SK-N-SH (cell line): ENCODE measurements around the gene APP. TPM values are rescaled to one million over a fixed set of nuclear protein-coding genes. Genes with fewer than 3 reads are reported as not detected.

ENCODE experiments used
- CTCF ChIA-PET: fragments of 300-600, 350-600 bp; formaldehyde crosslinking; extraction: SDS; loops from one replicate; lab custom pipeline; 2021; lab: Yijun Ruan, JAX
- POLR2A ChIA-PET: fragments of 350-600 bp; sonication (Branson Sonifier 250); formaldehyde crosslinking; extraction: SDS; loops from one replicate; lab custom pipeline; 2020; ENCODE audit warnings: antibody characterized with exemption, inconsistent platforms; lab: Yijun Ruan, JAX
- DNase-seq: peaks from one replicate; pipeline ENCODE4 v3.0.0; 2012
- H2AFZ ChIP-seq: fragments of 200-600 bp; sonication (generic); 2 replicates; pipeline ENCODE4 v1.8.1; 2016; ENCODE audit warnings: antibody characterized with exemption, mild to moderate bottlenecking, low read depth
- H3F3A ChIP-seq: fragments of 200-600 bp; sonication (generic); replicated peaks from 2 replicates; pipeline ENCODE3; 2016; ENCODE audit warnings: antibody characterized with exemption, mild to moderate bottlenecking; ENCODE audit not compliant: insufficient read depth
- H3K27ac ChIP-seq, 2 experiments: fragments of 200-500 bp in 1 of 2; fragments of 200-600 bp in 1 of 2; sonication (Bioruptor generic) in 1 of 2; sonication (generic), shearing (Covaris generic) in 1 of 2; 2 replicates each; pipeline versions ENCODE4 v1.5.1 to v1.6.1; 2014 to 2016; ENCODE audit warnings: low read depth in 2 of 2, inconsistent platforms in 1 of 2, low read length in 1 of 2, mild to moderate bottlenecking in 1 of 2, mixed read lengths in 1 of 2
- H3K27me3 ChIP-seq: fragments of 200-600 bp; sonication (generic), shearing (Covaris generic); 2 replicates; pipeline ENCODE4 v1.6.1; 2016; ENCODE audit warnings: mixed run types; ENCODE audit not compliant: insufficient read depth
- H3K36me3 ChIP-seq, 2 experiments: fragments of 200-500 bp in 1 of 2; fragments of 200-600 bp in 1 of 2; sonication (Bioruptor generic) in 1 of 2; sonication (generic) in 1 of 2; replicated peaks in 1 of 2; 2 replicates each; pipeline versions ENCODE3 to v1.5.1; 2014 to 2016; ENCODE audit warnings: low read length in 1 of 2, mild to moderate bottlenecking in 1 of 2; ENCODE audit not compliant: insufficient read depth in 2 of 2, control insufficient read depth in 1 of 2
- H3K4me1 ChIP-seq, 2 experiments: fragments of 200-500 bp in 1 of 2; fragments of 200-600 bp in 1 of 2; sonication (Bioruptor generic) in 1 of 2; sonication (generic), shearing (Covaris generic) in 1 of 2; 2 replicates each; pipeline versions ENCODE4 v1.5.1 to v1.6.1; 2014 to 2016; ENCODE audit warnings: low read depth in 1 of 2, low read length in 1 of 2, mixed run types in 1 of 2; ENCODE audit not compliant: insufficient read depth in 2 of 2, control insufficient read depth in 1 of 2
- H3K4me2 ChIP-seq: fragments of 200-600 bp; sonication (generic), shearing (Covaris generic); 2 replicates; pipeline ENCODE4 v1.6.1; 2017; ENCODE audit warnings: mixed run types
- H3K4me3 ChIP-seq, 2 experiments: fragments of 200-500 bp in 1 of 2; fragments of 200-600 bp in 1 of 2; sonication (Bioruptor generic) in 1 of 2; sonication (generic), shearing (Covaris generic) in 1 of 2; 2 replicates each; pipeline versions ENCODE4 v1.5.1 to v1.8.1; 2014 to 2016; ENCODE audit warnings: low read depth in 2 of 2, inconsistent platforms in 1 of 2, low read length in 1 of 2, mild to moderate bottlenecking in 1 of 2, mixed read lengths in 1 of 2, moderate library complexity in 1 of 2
- H3K79me2 ChIP-seq: fragments of 200-600 bp; sonication (generic); 2 replicates; pipeline ENCODE4 v1.8.1; 2017; ENCODE audit warnings: mild to moderate bottlenecking; ENCODE audit not compliant: insufficient read depth
- H3K9ac ChIP-seq: fragments of 200-600 bp; sonication (generic); 2 replicates; pipeline ENCODE4 v1.6.1; 2017; ENCODE audit warnings: mixed run types
- H3K9me2 ChIP-seq: fragments of 200-600 bp; sonication (generic); 2 replicates; pipeline ENCODE4 v1.6.1; 2017; ENCODE audit warnings: mixed run types
- H3K9me3 ChIP-seq: fragments of 200-600 bp; sonication (generic); 2 replicates; pipeline ENCODE4 v1.6.1; 2017; ENCODE audit warnings: mixed run types, mild to moderate bottlenecking, moderate library complexity
- H4K20me1 ChIP-seq: fragments of 200-600 bp; sonication (generic); 2 replicates; pipeline ENCODE4 v1.6.1; 2017; ENCODE audit warnings: mild to moderate bottlenecking, mixed run types; ENCODE audit not compliant: insufficient read depth
- CHD2 ChIP-seq: fragments of 150-350 bp; IDR thresholded peaks from 2 replicates; pipeline ENCODE4 v1.6.1; 2018; ENCODE audit warnings: low read length; ENCODE audit not compliant: partially characterized antibody
- EP300 ChIP-seq, 2 experiments: IDR thresholded peaks; 2 replicates each; pipeline versions ENCODE4 v1.4.0 to v1.6.1; 2012; ENCODE audit warnings: borderline replicate concordance in 1 of 2, low read depth in 1 of 2, low read length in 1 of 2
- FOXJ3 ChIP-seq: sonication (generic); formaldehyde crosslinking; IDR thresholded peaks from 2 replicates; pipeline ENCODE4 v1.5.1; 2020; ENCODE audit warnings: mild to moderate bottlenecking, missing genetic modification reagents
- FOXM1 ChIP-seq: IDR thresholded peaks from 2 replicates; pipeline ENCODE4 v1.4.0; 2012; ENCODE audit warnings: low read depth, mild to moderate bottlenecking
- GABPA ChIP-seq: IDR thresholded peaks from 2 replicates; pipeline ENCODE4 v1.4.0; 2012; ENCODE audit warnings: low read depth, mild to moderate bottlenecking
- NFIC ChIP-seq: IDR thresholded peaks from 2 replicates; pipeline ENCODE4 v1.4.0; 2012; ENCODE audit warnings: borderline replicate concordance
- RCOR1 ChIP-seq: fragments of 150-350 bp; IDR thresholded peaks from 2 replicates; pipeline ENCODE4 v1.6.1; 2017; ENCODE audit warnings: antibody characterized with exemption, low read length
- REST ChIP-seq: IDR thresholded peaks from 2 replicates; pipeline ENCODE4 v1.6.1; 2012; ENCODE audit warnings: mild to moderate bottlenecking, low read depth, low read length, moderate library complexity
- RFX5 ChIP-seq: IDR thresholded peaks from 2 replicates; pipeline ENCODE4 v1.6.1; 2012; ENCODE audit warnings: mild to moderate bottlenecking, improper control_type of control experiment, low read length
- USF1 ChIP-seq: IDR thresholded peaks from 2 replicates; pipeline ENCODE4 v1.4.0; 2012; ENCODE audit warnings: low read depth, borderline replicate concordance
- WGBS: methylation state at CpG from one replicate; pipeline ENCODE4 v1.1.6; 2017; ENCODE audit warnings: low lambda C conversion rate; 5-methylcytosine and 5-hydroxymethylcytosine counted together
- polyA plus RNA-seq, 3 experiments: library from polyadenylated mRNA; depleted of rRNA; stranded (reverse); fragments of >200 nt; gene quantifications; 2 replicates each; pipeline ENCODE4 v1.2.3, GENCODE V29; 2012
- TF ChIP-seq, protein P1 (sequence below): fragments of 200-600 bp; sonication (generic); IDR thresholded peaks from 2 replicates; pipeline ENCODE4 v1.6.1; 2017; ENCODE audit warnings: antibody characterized with exemption, mild to moderate bottlenecking, moderate library complexity
- TF ChIP-seq, protein P2 (sequence below): IDR thresholded peaks from 2 replicates; pipeline ENCODE4 v1.4.0; 2012; ENCODE audit warnings: low read depth
- TF ChIP-seq, protein P3 (sequence below): IDR thresholded peaks from 2 replicates; pipeline ENCODE4 v1.4.0; 2012; ENCODE audit warnings: low read depth, borderline replicate concordance
- TF ChIP-seq, protein P4 (sequence below): fragments of 150-350 bp; IDR thresholded peaks from 2 replicates; pipeline ENCODE4 v1.6.1; 2016; ENCODE audit warnings: mild to moderate bottlenecking, low read depth, low read length

The APP gene
- polyA plus RNA-seq, 1 of the 3 experiments (the other 2 are of a cell fraction) = 780 TPM

DNA sequence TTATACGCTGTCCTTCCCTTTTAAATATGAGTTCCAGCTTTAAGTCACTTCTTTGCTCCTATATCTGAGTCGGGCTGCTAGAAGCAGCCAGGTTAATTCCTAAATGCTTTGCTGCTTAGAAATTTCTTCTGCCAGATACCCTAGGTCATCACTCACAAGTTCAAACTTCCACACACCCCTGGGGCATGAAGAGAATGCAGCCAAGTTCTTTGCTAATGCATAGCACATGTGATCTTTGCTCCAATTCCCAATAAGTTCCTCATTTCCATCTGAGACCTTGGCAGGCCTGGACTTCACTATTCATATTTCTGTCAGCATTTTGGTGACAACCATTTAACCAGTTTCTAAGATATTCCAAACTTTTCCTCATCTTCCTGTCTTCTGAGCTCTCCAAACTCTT lies 14.5 kb upstream of the APP start:
- TF ChIP-seq RCOR1 (no peak), FOXJ3 (CRISPR knock-in tag) (no peak), NFIC (no peak), FOXM1 (no peak), REST (no peak), EP300 (IDR thresholded peaks at IDR 0.05; ENCODE audit: borderline replicate concordance in 1 of 2, low read depth in 1 of 2, low read length in 1 of 2) (no peak), USF1 (no peak), CHD2 (no peak), GABPA (no peak), RFX5 (no peak)
- TF ChIP-seq, protein P1, sequence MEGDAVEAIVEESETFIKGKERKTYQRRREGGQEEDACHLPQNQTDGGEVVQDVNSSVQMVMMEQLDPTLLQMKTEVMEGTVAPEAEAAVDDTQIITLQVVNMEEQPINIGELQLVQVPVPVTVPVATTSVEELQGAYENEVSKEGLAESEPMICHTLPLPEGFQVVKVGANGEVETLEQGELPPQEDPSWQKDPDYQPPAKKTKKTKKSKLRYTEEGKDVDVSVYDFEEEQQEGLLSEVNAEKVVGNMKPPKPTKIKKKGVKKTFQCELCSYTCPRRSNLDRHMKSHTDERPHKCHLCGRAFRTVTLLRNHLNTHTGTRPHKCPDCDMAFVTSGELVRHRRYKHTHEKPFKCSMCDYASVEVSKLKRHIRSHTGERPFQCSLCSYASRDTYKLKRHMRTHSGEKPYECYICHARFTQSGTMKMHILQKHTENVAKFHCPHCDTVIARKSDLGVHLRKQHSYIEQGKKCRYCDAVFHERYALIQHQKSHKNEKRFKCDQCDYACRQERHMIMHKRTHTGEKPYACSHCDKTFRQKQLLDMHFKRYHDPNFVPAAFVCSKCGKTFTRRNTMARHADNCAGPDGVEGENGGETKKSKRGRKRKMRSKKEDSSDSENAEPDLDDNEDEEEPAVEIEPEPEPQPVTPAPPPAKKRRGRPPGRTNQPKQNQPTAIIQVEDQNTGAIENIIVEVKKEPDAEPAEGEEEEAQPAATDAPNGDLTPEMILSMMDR = no peak
- TF ChIP-seq, protein P2, sequence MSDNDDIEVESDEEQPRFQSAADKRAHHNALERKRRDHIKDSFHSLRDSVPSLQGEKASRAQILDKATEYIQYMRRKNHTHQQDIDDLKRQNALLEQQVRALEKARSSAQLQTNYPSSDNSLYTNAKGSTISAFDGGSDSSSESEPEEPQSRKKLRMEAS = no peak
- TF ChIP-seq, protein P3, sequence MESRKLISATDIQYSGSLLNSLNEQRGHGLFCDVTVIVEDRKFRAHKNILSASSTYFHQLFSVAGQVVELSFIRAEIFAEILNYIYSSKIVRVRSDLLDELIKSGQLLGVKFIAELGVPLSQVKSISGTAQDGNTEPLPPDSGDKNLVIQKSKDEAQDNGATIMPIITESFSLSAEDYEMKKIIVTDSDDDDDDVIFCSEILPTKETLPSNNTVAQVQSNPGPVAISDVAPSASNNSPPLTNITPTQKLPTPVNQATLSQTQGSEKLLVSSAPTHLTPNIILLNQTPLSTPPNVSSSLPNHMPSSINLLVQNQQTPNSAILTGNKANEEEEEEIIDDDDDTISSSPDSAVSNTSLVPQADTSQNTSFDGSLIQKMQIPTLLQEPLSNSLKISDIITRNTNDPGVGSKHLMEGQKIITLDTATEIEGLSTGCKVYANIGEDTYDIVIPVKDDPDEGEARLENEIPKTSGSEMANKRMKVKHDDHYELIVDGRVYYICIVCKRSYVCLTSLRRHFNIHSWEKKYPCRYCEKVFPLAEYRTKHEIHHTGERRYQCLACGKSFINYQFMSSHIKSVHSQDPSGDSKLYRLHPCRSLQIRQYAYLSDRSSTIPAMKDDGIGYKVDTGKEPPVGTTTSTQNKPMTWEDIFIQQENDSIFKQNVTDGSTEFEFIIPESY = no peak
- TF ChIP-seq, protein P4, sequence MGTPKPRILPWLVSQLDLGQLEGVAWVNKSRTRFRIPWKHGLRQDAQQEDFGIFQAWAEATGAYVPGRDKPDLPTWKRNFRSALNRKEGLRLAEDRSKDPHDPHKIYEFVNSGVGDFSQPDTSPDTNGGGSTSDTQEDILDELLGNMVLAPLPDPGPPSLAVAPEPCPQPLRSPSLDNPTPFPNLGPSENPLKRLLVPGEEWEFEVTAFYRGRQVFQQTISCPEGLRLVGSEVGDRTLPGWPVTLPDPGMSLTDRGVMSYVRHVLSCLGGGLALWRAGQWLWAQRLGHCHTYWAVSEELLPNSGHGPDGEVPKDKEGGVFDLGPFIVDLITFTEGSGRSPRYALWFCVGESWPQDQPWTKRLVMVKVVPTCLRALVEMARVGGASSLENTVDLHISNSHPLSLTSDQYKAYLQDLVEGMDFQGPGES = no peak
- TF ChIP-seq, all 33 proteins: peak for 0
- H2AFZ ChIP-seq = no peak overlapping the region
- H3K4me2 ChIP-seq = no peak overlapping the region
- H3K4me3 ChIP-seq = no peak overlapping the region
- no peak overlapping the region for H3K9ac ChIP-seq
- no peak for DNase-seq
- ChIA-PET POLR2A (no interaction called here), CTCF (interaction anchor here (0.6 to 0.9 kb wide), 2 partner anchors 532 to 1496 kb away, joined by 3 read pairs; no protein-coding TSS in a partner anchor)
- no peaks in the 10 kb centered on the region for H3K36me3 ChIP-seq
- H3K27ac ChIP-seq = no peak overlapping the region
- no peaks in the 10 kb centered on the region for H4K20me1 ChIP-seq
- H3K9me2 ChIP-seq = no peaks in the 10 kb centered on the region
- H3K27me3 ChIP-seq = no peaks in the 10 kb centered on the region; the same call in 1 of the 2 replicates
- 32% methylated on average over 2 of the region's 2 CpGs for WGBS
- no peaks in the 10 kb centered on the region for H3K4me1 ChIP-seq
- no peaks in the 10 kb centered on the region for H3F3A ChIP-seq
- H3K9me3 ChIP-seq = no peaks in the 10 kb centered on the region
- no peaks in the 10 kb centered on the region for H3K79me2 ChIP-seq
